ENCODE measurements around the gene ZDHHC12.

The ZDHHC12 gene

GRCh38 chr9:128723866-128724743, at the start of gene ZDHHC12:
ZDHHC12 (minus strand) TSS chr9:128724127; CDS start chr9:128724093, 34 bp downstream.
- peak; percentile 100 for DNase-seq (ENCODE audit: low spot score)

- no peak for DNase-seq (ENCODE audit: low spot score)
Measured at GRCh38 chr9:128773049-128773448, 49.1 kb upstream of the ZDHHC12 start.

DNA sequence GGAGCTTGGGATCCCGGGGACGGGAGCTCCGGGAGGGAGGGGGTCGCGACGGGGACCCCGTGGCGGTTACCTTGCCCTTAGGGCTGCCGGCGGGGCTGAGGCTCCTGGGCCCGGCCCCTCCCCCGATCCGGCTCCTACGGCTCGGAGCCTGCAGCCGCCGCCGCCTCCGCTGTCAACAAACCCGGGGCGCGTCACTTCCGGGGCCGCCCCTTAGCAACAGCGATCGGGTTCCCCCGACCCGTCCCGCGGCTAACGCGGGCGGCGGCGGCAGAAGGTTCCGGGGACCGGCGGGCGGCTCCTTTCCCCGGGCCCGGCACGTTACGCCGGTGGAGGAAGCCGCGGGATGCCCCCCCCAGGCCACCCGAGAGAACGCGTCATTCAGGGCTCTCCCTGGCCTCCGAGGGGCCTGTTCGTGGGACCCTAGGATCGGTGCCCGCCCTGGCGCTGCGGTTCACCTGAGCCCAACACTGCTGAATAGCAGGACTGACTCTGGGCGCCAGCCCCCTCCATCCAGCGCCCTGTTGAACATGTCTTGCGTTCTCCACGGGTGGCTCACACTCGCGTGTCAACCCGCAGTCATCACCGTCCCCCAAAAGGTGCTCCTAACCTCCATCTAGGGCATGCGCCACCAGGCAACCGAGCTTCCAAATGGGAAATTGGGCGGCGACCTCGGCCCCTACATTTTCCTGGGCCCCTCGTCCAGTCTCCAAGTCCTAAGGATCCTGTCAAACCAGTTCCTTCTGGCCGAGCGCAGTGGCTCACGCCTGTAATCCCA, 48.0 kb upstream of the ZDHHC12 start, which contains the start of gene ZER1:
Gene ZER1 (minus strand): TSS at position 183 of the 775 bp plus-strand sequence. CDS start 16,362 bp downstream, outside the sequence.
- peak; percentile 91 for DNase-seq (ENCODE audit: low spot score)

DNA sequence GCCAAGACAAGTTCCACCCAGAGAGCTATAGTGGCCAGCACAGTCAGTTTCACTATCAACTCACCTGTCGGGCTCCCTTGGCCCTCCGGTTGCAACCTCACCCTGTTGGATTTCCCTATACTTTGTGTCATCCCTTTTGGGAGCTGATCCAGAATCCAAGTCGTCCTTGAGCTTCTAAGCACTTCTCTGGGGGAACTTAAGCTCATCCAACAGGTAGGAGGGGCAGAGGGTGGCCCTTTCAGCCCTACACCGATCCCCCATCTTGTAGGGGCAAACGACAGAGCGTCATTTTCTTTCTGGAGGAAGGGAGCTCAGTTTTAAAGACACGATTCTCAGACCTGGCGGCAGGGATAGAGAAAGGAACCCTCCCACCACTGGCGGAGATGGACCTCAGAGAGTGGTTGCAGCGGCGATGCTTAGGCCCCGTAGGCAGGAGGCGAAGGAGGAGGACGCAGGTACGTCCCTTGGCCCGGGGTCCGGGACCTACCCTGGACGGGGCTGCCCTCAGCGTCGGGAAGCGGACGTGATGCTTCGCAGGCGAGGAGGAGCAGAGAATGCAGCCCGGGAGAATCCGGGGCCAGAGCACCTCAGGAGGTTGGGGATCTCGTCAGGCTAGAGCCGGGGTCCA, 47.3 kb upstream of the ZDHHC12 start:
- DNase-seq (ENCODE audit: low spot score): no peak

DNA sequence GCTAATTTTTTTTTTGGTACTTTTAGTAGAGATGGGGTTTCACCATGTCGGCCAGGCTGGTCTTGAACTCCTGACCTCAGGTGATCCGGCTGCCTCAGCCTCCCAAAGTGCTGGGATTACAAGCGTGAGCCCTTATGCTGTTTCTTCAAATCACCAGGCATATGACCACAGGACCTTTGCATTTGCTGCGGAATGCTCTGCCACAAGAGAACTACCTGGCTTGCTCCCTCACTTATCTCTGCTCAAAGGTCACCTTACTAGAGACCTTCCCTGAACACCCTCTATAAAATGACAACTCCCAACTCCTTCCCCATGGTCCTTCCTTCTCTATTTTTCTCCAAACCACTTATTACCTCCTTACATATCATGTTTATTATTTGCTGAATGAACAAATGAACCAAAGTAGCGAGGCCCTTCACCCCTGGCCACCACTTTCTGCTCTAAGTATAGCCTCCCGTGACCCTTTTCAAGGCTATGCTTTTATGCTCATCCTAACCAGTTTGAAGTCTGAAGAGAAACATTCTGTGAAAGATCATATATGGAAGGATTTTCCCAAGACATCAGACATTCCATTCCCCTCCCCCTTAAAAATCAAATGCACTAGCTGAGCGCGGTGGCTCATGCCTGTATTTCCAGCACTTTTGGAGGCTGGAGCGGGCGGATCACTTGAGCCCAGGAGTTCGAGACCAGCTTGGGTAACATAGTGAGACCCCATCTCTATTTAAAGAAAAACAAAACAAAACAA, 46.5 kb upstream of the ZDHHC12 start:
- no peak for DNase-seq (ENCODE audit: low spot score)

GRCh38 chr9:128768606-128769005, 44.7 kb upstream of the ZDHHC12 start:
- no peak for DNase-seq (ENCODE audit: low spot score)

- no peak for DNase-seq (ENCODE audit: low spot score)
Measured at GRCh38 chr9:128765499-128765898, 41.6 kb upstream of the ZDHHC12 start.

DNA sequence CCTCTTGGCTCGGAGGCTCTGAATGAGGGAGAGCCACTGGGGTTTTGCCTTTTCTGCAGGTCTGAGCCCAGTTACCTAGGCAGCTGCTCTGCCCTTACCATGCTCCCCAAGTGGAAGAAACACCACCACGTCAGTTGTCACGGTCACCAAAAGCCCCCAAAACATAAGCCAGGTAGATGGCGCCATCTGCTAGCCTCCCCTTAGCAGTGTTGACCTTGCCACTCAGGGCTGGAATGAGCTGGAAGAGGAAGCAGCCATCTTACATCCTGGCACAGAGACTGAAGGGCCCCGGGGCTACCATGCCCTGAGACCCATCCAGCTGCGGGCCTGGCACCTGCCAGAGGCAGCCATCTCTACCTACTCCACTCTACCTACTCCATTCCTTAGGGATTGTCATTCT, 40.4 kb upstream of the ZDHHC12 start:
- no peak for DNase-seq (ENCODE audit: low spot score)

GRCh38 chr9:128762671-128763449, 38.9 kb upstream of the ZDHHC12 start:
- DNase-seq (ENCODE audit: low spot score): no peak

DNA sequence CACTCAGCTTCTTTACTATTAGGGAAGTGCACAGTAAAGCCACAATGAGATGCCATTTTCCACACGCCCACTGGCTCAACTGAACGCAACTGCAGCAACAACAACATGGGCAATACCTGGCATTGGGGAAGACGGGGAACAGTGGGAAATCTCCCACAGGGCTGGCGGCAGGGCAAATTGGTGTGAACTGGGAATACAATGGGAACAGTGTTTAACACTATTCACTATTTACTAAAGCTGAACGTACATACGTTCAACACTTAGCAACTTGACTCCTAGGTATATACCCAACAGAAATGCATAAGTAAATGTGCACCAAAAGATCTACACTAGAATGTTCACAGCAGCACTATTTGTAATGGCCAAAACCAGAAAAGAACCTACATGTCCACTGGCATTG, 33.7 kb upstream of the ZDHHC12 start:
- no peak for DNase-seq (ENCODE audit: low spot score)

GRCh38 chr9:128753627-128754026, 29.7 kb upstream of the ZDHHC12 start:
- no peak for DNase-seq (ENCODE audit: low spot score)

- DNase-seq (ENCODE audit: low spot score): no peak
Measured at GRCh38 chr9:128750926-128751595, 27.1 kb upstream of the ZDHHC12 start.

DNA sequence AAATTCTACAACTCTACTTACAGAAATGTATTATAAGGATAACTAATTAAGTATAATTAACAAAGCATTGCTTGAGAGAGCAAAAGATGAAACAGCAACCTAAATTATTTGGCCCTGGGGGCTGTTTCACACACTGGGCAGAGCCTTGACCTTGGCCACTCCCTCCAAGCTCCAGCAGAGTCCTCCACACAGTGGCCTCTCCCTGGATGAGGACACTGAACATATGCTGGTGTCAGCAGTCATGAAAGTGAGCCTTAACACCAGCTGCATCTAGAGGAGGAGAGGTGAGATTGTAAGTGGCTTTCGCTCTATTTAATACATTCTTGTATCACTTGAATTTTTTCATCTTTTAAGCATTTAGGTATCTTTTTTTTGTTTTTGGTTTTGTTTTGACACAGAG, 23.3 kb upstream of the ZDHHC12 start:
- no peak for DNase-seq (ENCODE audit: low spot score)

- DNase-seq (ENCODE audit: low spot score): no peak
Measured at GRCh38 chr9:128743421-128743820, 19.5 kb upstream of the ZDHHC12 start.

GRCh38 chr9:128742401-128742800, 18.5 kb upstream of the ZDHHC12 start:
- no peak for DNase-seq (ENCODE audit: low spot score)

GRCh38 chr9:128735373-128735772, 11.4 kb upstream of the ZDHHC12 start:
- DNase-seq (ENCODE audit: low spot score): no peak

DNA sequence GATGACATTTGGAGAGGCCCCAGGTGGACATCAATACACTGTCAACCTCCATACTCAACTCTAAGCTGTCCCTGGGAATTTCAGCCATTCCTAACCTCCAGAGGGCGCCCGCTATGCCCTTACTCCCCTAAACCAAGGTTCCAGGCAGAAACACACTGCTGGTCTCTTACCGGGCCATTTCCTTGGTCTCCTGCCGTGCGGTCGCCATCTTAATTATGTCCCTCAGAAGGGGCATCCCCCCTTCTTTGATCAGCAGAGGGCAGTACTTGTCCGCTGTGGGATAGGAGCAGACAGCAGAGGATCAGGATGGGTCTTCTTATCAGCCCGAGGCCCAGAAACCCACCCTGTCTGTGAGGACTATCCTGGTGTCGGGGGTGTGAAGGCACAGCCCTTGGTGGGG, 9.3 kb upstream of the ZDHHC12 start:
- no peak for DNase-seq (ENCODE audit: low spot score)

- no peak for DNase-seq (ENCODE audit: low spot score)
Measured at GRCh38 chr9:128732576-128732975, 8.6 kb upstream of the ZDHHC12 start.

DNA sequence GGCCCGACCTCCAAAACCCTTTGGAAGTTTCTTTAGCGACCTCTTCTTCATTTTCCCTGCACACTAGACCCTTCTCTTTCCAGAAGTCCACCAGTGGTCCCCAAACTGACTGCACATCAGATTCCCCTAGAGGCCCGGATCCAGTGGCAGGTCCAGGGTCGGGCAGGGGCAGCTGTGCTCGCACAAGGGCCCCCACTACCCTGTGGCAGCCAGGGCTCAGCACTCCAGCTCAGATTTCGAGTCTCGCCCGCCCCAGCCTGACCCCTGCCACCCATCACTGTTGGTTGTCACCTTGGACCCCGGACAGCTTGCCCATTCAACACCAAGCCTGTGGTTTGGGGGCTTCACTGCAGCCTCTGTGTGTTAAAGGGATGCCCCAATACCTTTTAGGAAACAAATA, 7.8 kb upstream of the ZDHHC12 start:
- no peak for DNase-seq (ENCODE audit: low spot score)

- DNase-seq (ENCODE audit: low spot score): no peak
Measured at GRCh38 chr9:128731093-128731492, 7.2 kb upstream of the ZDHHC12 start.

Data from CD4-positive, alpha-beta T cell treated with Interleukin-6 at 100 ng/mL for 8 hours (primary cell).